ENCODE data around the gene HMGCL.

The HMGCL gene

DNA sequence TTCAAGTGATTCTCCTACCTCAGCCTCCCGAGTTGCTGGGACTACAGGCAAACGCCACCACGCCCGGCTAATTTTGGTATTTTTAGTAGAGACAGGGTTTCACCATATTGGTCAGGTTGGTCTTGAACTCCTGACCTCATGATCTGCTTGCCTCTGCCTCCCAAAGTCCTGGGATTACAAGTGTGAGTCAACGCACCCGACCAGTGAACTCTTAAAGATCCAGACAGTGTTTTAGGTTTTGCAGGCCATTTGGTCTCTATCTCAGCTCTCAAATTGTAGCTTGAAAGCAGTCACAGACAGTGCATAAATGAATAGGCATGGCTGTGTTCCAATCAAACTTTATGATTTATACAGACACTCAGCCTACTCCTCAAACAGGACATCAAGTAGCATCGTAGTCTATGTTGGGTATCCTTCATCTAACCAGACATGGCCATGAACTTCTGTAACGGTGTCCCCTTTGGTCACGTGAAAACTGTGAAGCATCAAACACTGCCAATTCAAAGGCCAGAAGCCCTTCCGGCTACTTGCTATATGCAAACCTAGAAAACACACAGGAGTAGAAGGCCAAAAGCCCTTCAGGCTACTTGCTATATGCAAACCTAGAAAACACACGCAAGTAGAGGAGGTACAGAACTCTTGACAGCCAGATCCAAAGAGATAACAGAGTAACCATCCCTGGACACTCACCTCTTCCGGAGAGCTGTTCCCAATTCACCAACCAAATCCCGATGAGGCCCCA is 39.7 kb upstream of the HMGCL start:
- no peak for TF ChIP-seq ZBTB7A (IDR thresholded peaks at IDR 0.05; ENCODE audit: low read depth)
- no peak for TF ChIP-seq YY1 (IDR thresholded peaks at IDR 0.05; ENCODE audit: low read depth)
- no peak for TF ChIP-seq RAD21 (IDR thresholded peaks at IDR 0.05; ENCODE audit: low read depth)
- no peak for TF ChIP-seq EGR1 (IDR thresholded peaks at IDR 0.05)
- no peak for TF ChIP-seq FOXM1 (IDR thresholded peaks at IDR 0.05; ENCODE audit: borderline replicate concordance, low read depth)
- no peak for TF ChIP-seq EP300 (IDR thresholded peaks at IDR 0.05; ENCODE audit: borderline replicate concordance)
- TF ChIP-seq, protein P1, sequence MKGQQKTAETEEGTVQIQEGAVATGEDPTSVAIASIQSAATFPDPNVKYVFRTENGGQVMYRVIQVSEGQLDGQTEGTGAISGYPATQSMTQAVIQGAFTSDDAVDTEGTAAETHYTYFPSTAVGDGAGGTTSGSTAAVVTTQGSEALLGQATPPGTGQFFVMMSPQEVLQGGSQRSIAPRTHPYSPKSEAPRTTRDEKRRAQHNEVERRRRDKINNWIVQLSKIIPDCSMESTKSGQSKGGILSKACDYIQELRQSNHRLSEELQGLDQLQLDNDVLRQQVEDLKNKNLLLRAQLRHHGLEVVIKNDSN (IDR thresholded peaks at IDR 0.05), result no peak
- no peak for TF ChIP-seq TEAD4 (IDR thresholded peaks at IDR 0.05)
- TF ChIP-seq, protein P2, sequence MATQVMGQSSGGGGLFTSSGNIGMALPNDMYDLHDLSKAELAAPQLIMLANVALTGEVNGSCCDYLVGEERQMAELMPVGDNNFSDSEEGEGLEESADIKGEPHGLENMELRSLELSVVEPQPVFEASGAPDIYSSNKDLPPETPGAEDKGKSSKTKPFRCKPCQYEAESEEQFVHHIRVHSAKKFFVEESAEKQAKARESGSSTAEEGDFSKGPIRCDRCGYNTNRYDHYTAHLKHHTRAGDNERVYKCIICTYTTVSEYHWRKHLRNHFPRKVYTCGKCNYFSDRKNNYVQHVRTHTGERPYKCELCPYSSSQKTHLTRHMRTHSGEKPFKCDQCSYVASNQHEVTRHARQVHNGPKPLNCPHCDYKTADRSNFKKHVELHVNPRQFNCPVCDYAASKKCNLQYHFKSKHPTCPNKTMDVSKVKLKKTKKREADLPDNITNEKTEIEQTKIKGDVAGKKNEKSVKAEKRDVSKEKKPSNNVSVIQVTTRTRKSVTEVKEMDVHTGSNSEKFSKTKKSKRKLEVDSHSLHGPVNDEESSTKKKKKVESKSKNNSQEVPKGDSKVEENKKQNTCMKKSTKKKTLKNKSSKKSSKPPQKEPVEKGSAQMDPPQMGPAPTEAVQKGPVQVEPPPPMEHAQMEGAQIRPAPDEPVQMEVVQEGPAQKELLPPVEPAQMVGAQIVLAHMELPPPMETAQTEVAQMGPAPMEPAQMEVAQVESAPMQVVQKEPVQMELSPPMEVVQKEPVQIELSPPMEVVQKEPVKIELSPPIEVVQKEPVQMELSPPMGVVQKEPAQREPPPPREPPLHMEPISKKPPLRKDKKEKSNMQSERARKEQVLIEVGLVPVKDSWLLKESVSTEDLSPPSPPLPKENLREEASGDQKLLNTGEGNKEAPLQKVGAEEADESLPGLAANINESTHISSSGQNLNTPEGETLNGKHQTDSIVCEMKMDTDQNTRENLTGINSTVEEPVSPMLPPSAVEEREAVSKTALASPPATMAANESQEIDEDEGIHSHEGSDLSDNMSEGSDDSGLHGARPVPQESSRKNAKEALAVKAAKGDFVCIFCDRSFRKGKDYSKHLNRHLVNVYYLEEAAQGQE (IDR thresholded peaks at IDR 0.05; ENCODE audit: low read depth), result no peak
- no peak for TF ChIP-seq CEBPB (IDR thresholded peaks at IDR 0.05)

DNA sequence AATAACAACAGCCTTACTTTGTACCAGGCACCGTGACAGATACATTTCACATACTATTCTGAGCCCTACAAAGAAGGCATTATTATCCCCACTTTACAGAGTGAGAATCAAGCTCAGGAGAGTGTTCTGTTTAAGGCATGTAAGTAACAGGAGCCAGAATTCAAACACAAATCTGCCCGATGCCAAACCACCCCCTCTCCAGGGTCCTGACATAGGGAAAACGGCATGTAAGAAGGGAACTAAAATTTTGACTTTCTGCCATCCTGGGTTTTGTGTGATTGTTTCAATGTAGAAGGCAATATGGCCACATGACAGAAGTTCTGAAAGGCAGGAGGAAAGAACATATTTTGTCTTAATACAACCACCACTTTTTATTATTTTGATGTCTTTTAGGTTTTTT is 37.4 kb upstream of the HMGCL start:
- TF ChIP-seq, protein P1 (IDR thresholded peaks at IDR 0.05), result no peak
- TF ChIP-seq, protein P2 (IDR thresholded peaks at IDR 0.05; ENCODE audit: low read depth), result peak; percentile 47; the same call in 1 of the 2 replicates
- no peak for TF ChIP-seq EGR1 (IDR thresholded peaks at IDR 0.05)
- no peak for TF ChIP-seq YY1 (IDR thresholded peaks at IDR 0.05; ENCODE audit: low read depth)

DNA sequence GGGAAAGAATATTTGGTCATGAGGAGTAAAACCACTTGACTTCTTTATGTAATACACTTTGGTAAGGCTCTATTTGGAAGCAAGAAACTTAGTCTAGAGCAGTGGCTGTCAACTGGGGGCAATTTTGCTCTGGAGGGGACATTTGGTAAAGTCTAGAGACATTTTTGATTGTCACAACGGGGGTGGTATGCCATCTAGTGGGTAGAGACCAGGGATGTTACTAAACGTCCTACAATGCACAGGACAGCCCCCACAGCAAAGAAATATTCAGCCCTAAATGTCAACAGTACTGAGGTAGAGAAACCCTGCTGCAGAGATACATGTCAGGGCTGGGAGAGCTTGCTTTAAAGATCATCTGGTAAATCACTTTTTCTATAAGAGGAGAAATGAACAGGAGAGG is 29.3 kb upstream of the HMGCL start:
- TF ChIP-seq NFIC (IDR thresholded peaks at IDR 0.05), result no peak
- no peak for TF ChIP-seq CEBPB (IDR thresholded peaks at IDR 0.05)
- TF ChIP-seq TCF12 (IDR thresholded peaks at IDR 0.05; ENCODE audit: low read depth), result no peak
- TF ChIP-seq ZBTB7A (IDR thresholded peaks at IDR 0.05; ENCODE audit: low read depth), result no peak
- no peak for TF ChIP-seq TAF1 (IDR thresholded peaks at IDR 0.05; ENCODE audit: low read depth)
- TF ChIP-seq CREB1 (IDR thresholded peaks at IDR 0.05; ENCODE audit: low read depth), result no peak
- TF ChIP-seq RAD21 (IDR thresholded peaks at IDR 0.05; ENCODE audit: low read depth), result no peak; the same call in 1 of the 2 replicates
- TF ChIP-seq, protein P2 (IDR thresholded peaks at IDR 0.05; ENCODE audit: low read depth), result no peak
- TF ChIP-seq, protein P3, sequence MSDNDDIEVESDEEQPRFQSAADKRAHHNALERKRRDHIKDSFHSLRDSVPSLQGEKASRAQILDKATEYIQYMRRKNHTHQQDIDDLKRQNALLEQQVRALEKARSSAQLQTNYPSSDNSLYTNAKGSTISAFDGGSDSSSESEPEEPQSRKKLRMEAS (IDR thresholded peaks at IDR 0.05), result no peak
- TF ChIP-seq, protein P1 (IDR thresholded peaks at IDR 0.05), result no peak
- no peak for TF ChIP-seq EP300 (IDR thresholded peaks at IDR 0.05; ENCODE audit: borderline replicate concordance)
- no peak for TF ChIP-seq FOXM1 (IDR thresholded peaks at IDR 0.05; ENCODE audit: borderline replicate concordance, low read depth)
- TF ChIP-seq YY1 (IDR thresholded peaks at IDR 0.05; ENCODE audit: low read depth), result no peak
- TF ChIP-seq EGR1 (IDR thresholded peaks at IDR 0.05), result no peak
- no peak for TF ChIP-seq TEAD4 (IDR thresholded peaks at IDR 0.05)
